ENCODE data around the gene GABRA4. TPM values are rescaled to one million over a fixed set of nuclear protein-coding genes. Genes with fewer than 3 reads are reported as not detected.

Gene GABRA4
- total RNA-seq, 4 donors from 2014 or later: 0.08 to 0.71 (median 0.27) TPM; not detected in 1

DNA sequence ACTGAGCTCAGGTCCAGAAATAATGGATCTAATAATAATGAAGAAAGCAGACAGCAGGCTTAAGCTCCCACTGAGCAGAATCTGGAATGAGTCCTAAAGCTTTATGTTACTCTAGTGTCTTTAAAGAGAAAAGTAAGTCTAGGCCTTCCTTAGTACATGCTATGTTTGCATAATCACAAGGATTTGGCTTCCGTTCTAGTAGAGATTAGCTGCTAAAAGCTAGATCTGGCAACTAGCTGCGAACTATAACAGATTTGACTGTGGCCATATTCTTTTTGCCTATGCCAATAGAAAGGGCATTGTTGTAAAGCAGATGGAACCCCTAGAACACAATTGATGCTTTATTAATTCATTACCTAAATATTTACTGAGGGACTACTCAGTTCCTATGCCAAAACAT is 103.3 kb downstream of the GABRA4 start:
- H3K4me3 ChIP-seq (ENCODE audit: low read depth, poor library complexity, severe bottlenecking): no peak overlapping the region
- TF ChIP-seq POLR2A (IDR thresholded peaks at IDR 0.05): no peak
- TF ChIP-seq, protein P1, sequence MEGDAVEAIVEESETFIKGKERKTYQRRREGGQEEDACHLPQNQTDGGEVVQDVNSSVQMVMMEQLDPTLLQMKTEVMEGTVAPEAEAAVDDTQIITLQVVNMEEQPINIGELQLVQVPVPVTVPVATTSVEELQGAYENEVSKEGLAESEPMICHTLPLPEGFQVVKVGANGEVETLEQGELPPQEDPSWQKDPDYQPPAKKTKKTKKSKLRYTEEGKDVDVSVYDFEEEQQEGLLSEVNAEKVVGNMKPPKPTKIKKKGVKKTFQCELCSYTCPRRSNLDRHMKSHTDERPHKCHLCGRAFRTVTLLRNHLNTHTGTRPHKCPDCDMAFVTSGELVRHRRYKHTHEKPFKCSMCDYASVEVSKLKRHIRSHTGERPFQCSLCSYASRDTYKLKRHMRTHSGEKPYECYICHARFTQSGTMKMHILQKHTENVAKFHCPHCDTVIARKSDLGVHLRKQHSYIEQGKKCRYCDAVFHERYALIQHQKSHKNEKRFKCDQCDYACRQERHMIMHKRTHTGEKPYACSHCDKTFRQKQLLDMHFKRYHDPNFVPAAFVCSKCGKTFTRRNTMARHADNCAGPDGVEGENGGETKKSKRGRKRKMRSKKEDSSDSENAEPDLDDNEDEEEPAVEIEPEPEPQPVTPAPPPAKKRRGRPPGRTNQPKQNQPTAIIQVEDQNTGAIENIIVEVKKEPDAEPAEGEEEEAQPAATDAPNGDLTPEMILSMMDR (IDR thresholded peaks at IDR 0.05): no peak
- DNase-seq (ENCODE audit: low spot score in 2 of 2): no peak
- intact Hi-C loops (cut with DNase I; ENCODE audit: low total_unique reads): no loop called here
- WGBS, 2 donors: 53 to 68% methylated on average over 2 of the region's 2 CpGs

DNA sequence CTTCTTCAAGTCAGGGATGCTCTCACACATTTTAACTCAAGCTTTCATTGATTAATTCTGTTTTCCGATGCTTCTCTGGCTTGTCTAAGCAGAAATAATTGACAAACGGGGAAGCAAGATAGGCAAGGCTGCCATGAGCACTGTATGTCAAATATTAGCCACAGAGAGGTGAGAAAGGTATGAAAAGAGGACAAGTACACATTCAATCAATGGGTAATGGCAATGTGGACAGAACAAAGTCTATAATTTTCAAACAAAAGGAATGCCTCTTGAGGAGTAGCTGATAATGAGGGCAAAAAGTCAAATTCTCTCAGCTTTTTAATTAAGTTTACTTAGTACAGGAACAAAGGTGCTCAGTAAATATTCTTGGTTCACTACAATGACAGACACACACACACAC is 104.0 kb downstream of the GABRA4 start:
- DNase-seq (ENCODE audit: low spot score in 2 of 2): no peak
- WGBS, 2 donors: 82% methylated on average over 2 of the region's 2 CpGs
- TF ChIP-seq, protein P1 (IDR thresholded peaks at IDR 0.05): no peak
- TF ChIP-seq POLR2A (IDR thresholded peaks at IDR 0.05): no peak
- no peak overlapping the region for H3K4me3 ChIP-seq (ENCODE audit: low read depth, poor library complexity, severe bottlenecking)
- intact Hi-C loops (cut with DNase I; ENCODE audit: low total_unique reads): no loop called here

DNA sequence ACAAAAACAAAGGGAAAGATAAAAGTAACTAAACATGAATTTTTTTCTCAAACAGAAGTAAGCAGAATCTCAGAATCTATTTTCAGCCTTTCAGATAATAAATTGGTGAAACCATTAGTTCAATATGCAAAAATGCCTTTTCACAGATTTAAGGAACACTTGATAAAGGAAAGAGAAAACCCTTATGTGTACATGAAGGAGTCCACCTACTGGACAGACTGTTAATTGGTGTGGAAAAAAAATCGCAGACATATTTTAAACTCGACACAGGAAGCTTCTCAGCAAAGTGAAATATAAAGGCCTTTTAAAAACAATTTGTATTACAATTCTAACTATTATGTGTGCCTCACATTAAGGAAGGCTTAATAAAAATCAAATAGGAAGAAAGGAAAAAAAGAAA is 106.7 kb downstream of the GABRA4 start:
- intact Hi-C loops (cut with DNase I; ENCODE audit: low total_unique reads): no loop called here
- H3K4me3 ChIP-seq (ENCODE audit: low read depth, poor library complexity, severe bottlenecking): no peak overlapping the region
- 28 to 40% methylated on average over 2 of the region's 2 CpGs for WGBS, 2 donors
- DNase-seq (ENCODE audit: low spot score in 2 of 2): no peak
- no peak for TF ChIP-seq POLR2A (IDR thresholded peaks at IDR 0.05)
- TF ChIP-seq, protein P1 (IDR thresholded peaks at IDR 0.05): no peak

DNA sequence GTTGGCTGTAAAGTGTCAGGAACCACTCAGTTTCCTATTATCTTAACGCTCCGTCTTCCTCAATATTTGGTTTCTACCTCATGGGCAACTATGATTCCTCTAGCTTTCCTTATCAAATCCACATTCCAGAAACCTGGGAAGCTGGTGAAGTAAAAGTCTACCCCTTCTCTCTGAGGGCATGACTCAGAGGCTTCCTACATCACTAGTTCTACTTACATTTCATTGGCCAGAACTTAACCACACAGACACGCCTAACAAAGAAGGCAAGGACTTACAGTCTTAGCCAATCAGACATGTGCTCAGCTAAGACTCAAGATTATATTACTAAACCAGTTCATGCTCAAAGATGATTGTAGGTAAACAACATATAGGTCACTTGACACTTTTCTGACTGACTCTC is 114.7 kb downstream of the GABRA4 start:
- H3K4me3 ChIP-seq (ENCODE audit: low read depth, poor library complexity, severe bottlenecking): no peak overlapping the region
- no peak for DNase-seq (ENCODE audit: low spot score in 2 of 2)
- intact Hi-C loops (cut with DNase I; ENCODE audit: low total_unique reads): no loop called here
- TF ChIP-seq POLR2A (IDR thresholded peaks at IDR 0.05): no peak
- TF ChIP-seq, protein P1 (IDR thresholded peaks at IDR 0.05): no peak
- WGBS, 2 donors: 92% methylated on average over 3 of the region's 3 CpGs

DNA sequence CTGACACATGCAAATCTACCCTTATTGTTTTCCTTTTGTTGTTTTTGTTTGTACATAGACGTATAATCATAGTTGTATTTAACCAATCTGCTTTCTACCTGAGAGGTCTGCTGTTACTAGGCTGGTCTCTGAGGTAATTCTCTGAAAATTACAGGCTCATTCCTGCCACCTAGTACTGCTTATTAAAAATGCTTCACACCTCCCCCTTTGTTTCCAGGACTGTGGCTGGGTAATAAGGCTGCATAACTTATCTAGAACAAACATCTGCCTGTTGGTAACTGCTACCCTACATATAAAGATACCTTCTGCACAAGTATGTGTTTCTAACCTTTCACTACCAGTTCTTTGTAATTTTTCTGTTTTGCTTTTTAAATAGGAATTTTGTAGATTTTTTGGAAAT is 118.6 kb downstream of the GABRA4 start:
- TF ChIP-seq POLR2A (IDR thresholded peaks at IDR 0.05): no peak
- TF ChIP-seq, protein P1 (IDR thresholded peaks at IDR 0.05): no peak
- no peak for DNase-seq (ENCODE audit: low spot score in 2 of 2)
- H3K4me3 ChIP-seq (ENCODE audit: low read depth, poor library complexity, severe bottlenecking): no peak overlapping the region
- WGBS, 2 donors: 53 to 66% methylated on average over 1 of the region's 1 CpG
- intact Hi-C loops (cut with DNase I; ENCODE audit: low total_unique reads): no loop called here

DNA sequence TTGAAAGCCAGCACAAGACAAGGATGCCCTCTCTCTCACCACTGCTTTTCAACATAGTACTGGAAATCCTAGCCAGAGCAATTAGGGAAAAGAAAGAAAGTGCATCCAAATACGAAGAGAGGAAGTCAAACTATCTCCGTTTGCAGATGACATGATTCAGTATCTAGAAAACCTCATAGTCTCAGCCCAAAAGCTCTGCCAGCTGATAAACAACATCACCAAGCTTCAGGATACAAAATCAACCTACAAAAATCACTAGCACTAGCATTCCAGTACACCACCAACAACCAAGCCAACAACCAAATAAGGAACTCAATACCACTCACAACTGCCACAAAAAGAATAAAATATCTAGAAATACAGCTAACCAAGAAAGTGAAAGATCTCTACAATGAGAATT is 123.0 kb downstream of the GABRA4 start:
- no peak overlapping the region for H3K4me3 ChIP-seq (ENCODE audit: low read depth, poor library complexity, severe bottlenecking)
- intact Hi-C loops (cut with DNase I; ENCODE audit: low total_unique reads): no loop called here
- WGBS, 2 donors: 65 to 69% methylated on average over 2 of the region's 2 CpGs
- DNase-seq (ENCODE audit: low spot score in 2 of 2): no peak
- TF ChIP-seq, protein P1 (IDR thresholded peaks at IDR 0.05): no peak
- no peak for TF ChIP-seq POLR2A (IDR thresholded peaks at IDR 0.05)

Data from lower leg skin (tissue), 4 donors.